ENCODE results near the gene SRRM1. TPM values are rescaled to one million over a fixed set of nuclear protein-coding genes. Genes with fewer than 3 reads are reported as not detected.
A peak's percentile ranks its signal among the peaks of the same experiment; 100 is the strongest.

The SRRM1 gene
- total RNA-seq (2014; rRNA removed; shearing (Covaris generic)) (115 and 118 TPM in 2 replicates), polyA plus RNA-seq (2016; fragmentation: Nextera tagmentation; extraction: Ambion mirVana) (649 and 666 TPM in 2 replicates)
- long read RNA-seq, transcript SRRM1-217 (6 exons, 673 nt) = major isoform, 5 of 93 reads
- long read RNA-seq, partial matches to known transcripts = 76 of 93 reads
- long read RNA-seq, other reads (novel, unspliced or antisense) = 9 of 93 reads

GRCh38 chr1:24642481-24643362, at the start of gene SRRM1:
Gene SRRM1, plus strand, starts transcription at chr1:24643302. Its CDS starts 25 bp downstream, at chr1:24643327.
- Histone ChIP-seq H3K4me1 (ENCODE audit: insufficient read depth) (peaks cover 20% of the 10 kb centered on the region), H3K4me2 (peak within 1 kb of the TSS; percentile 99), H3K9me2 (ENCODE audit: insufficient read depth) (no peaks in the 10 kb centered on the region), H3K27ac (ENCODE audit: low read depth) (peak within 1 kb of the TSS; percentile 99), H3K36me3 (ENCODE audit: insufficient read depth) (peaks cover 25% of the 10 kb centered on the region), H3F3A (replicated peaks; ENCODE audit: low read depth) (peaks cover 38% of the 10 kb centered on the region), H2AFZ (peak within 1 kb of the TSS; percentile 43), H3K4me3 (peak within 1 kb of the TSS; percentile 76), H4K20me1 (replicated peaks; ENCODE audit: insufficient read depth) (peaks cover 29% of the 10 kb centered on the region), H3K79me2 (replicated peaks; ENCODE audit: insufficient read depth) (peaks cover 44% of the 10 kb centered on the region), H3K27me3 (ENCODE audit: insufficient read depth) (no peaks in the 10 kb centered on the region)
- H3K27ac Mint-ChIP-seq = peak within 1 kb of the TSS; percentile 100
- ATAC-seq (peak; percentile 89), DNase-seq (ENCODE audit: low spot score) (peak; percentile 99)
- H3K4me3 Mint-ChIP-seq = peak within 1 kb of the TSS; percentile 99
- H3K9me3 Mint-ChIP-seq = no peaks in the 10 kb centered on the region
- peak; percentile 93 for TF ChIP-seq POLR2AphosphoS5 (IDR thresholded peaks at IDR 0.05; ENCODE audit: low read depth)
- no peak for TF ChIP-seq ZNF462 (CRISPR knock-in tag; IDR thresholded peaks at IDR 0.05)
- no peak for TF ChIP-seq ZNF114 (CRISPR knock-in tag; IDR thresholded peaks at IDR 0.05)
- no peak for TF ChIP-seq JUNB (IDR thresholded peaks at IDR 0.05; ENCODE audit: unreplicated experiment)
- TF ChIP-seq CTCF (conservative IDR thresholded peaks at IDR 0.05; ENCODE audit: low read depth in 2 of 2) = 0 out of 4 replicates have a peak, but pooled peaks of 1 of the 2 experiments have one; percentile 20
- no peak for TF ChIP-seq STAT1 (IDR thresholded peaks at IDR 0.05; ENCODE audit: unreplicated experiment)
- TF ChIP-seq CREB1 (CRISPR knock-in tag; IDR thresholded peaks at IDR 0.05; ENCODE audit: low read depth) = peak; percentile 89
- TF ChIP-seq ZNF331 (CRISPR knock-in tag; IDR thresholded peaks at IDR 0.05; ENCODE audit: low read depth) = no peak
- TF ChIP-seq ETS1 (IDR thresholded peaks at IDR 0.05) = peak; percentile 49; the same call in 1 of the 2 replicates
- TF ChIP-seq REST (IDR thresholded peaks at IDR 0.05; ENCODE audit: unreplicated experiment) = peak; percentile 27
- peaks cover 39% of the 10 kb centered on the region for H3K36me3 Mint-ChIP-seq (ENCODE audit: low read depth)
- H3K4me1 Mint-ChIP-seq = peaks cover 18% of the 10 kb centered on the region
- H3K27me3 Mint-ChIP-seq (ENCODE audit: insufficient read depth, low read depth, poor library complexity) = peaks cover 17% of the 10 kb centered on the region
